D721Med (cell line): ENCODE data around the gene FGFBP1.

Experiments
- DNase-seq: peaks from one replicate; pipeline ENCODE4 v3.0.0; 2011; ENCODE audit warnings: low spot score; ENCODE audit not compliant: insufficient read length
- FAIRE-seq: peaks from 2 replicates; lab custom pipeline; 2011; peaks lifted over from hg19 to GRCh38; lab: Jason Lieb, UNC
- CTCF ChIP-seq: IDR thresholded peaks from 2 replicates; pipeline ENCODE4 v1.5.1; 2012; ENCODE audit warnings: mild to moderate bottlenecking, control low read depth; ENCODE audit not compliant: insufficient read depth; ENCODE audit errors: missing control alignments

Gene FGFBP1

GRCh38 chr4:15893962-15894361 is 44.6 kb downstream of the FGFBP1 start:
- FAIRE-seq = no peak
- TF ChIP-seq CTCF = no peak
- no peak for DNase-seq

GRCh38 chr4:15891312-15891711 is 47.2 kb downstream of the FGFBP1 start:
- no peak for TF ChIP-seq CTCF
- DNase-seq (no peak), FAIRE-seq (no peak)

- FAIRE-seq (no peak), DNase-seq (no peak)
- TF ChIP-seq CTCF = no peak
Observed at GRCh38 chr4:15890246-15890829, 48.2 kb downstream of the FGFBP1 start.

- no peak for TF ChIP-seq CTCF
- FAIRE-seq (no peak), DNase-seq (no peak)
Observed at GRCh38 chr4:15888515-15888914, 50.0 kb downstream of the FGFBP1 start.
